Gastroesophageal sphincter (tissue), 4 donors: ENCODE data around the gene KREMEN1. TPM values are rescaled to one million over a fixed set of nuclear protein-coding genes. Genes with fewer than 3 reads are reported as not detected.
A peak's percentile ranks its signal among the peaks of the same experiment; 100 is the strongest.

ENCODE experiments used
- ATAC-seq: fragments of 150-250 bp; one replicate; pipeline ENCODE4 v1.9.1; 2016; ENCODE audit warnings: mild to moderate bottlenecking, moderate library complexity
- H3K27ac ChIP-seq, 4 donors: fragments of 200-600 bp; sonication (generic) in 3 of 4; 1 replicate in 3 of 4; 2 replicates in 1 of 4; pipeline ENCODE4 v1.5.1; 2016 to 2019
- H3K27me3 ChIP-seq: fragments of 200-600 bp; sonication (generic); one replicate; pipeline ENCODE4 v1.5.1; 2019
- H3K36me3 ChIP-seq, 2 donors: fragments of 200-600 bp; sonication (generic); one replicate each; pipeline ENCODE4 v1.5.1; 2019; ENCODE audit warnings: control low read depth in 1 of 2
- H3K4me1 ChIP-seq, 3 donors: fragments of 200-600 bp; sonication (generic); 1 replicate in 2 of 3; 2 replicates in 1 of 3; pipeline ENCODE4 v1.5.1; 2016 to 2019; ENCODE audit warnings: control low read depth in 2 of 3
- H3K4me3 ChIP-seq, 2 donors: fragments of 200-600 bp; sonication (generic); one replicate each; pipeline ENCODE4 v1.5.1; 2019; ENCODE audit warnings: mild to moderate bottlenecking in 1 of 2, moderate library complexity in 1 of 2
- H3K9me3 ChIP-seq, 3 donors: fragments of 200-600 bp; sonication (generic); one replicate each; pipeline ENCODE4 v1.5.1; 2017 to 2019; ENCODE audit warnings: control low read depth in 2 of 3
- CTCF ChIP-seq, 4 experiments: fragments of 200-600 bp in 2 of 4; fragments of 450-650 bp in 2 of 4; sonication (generic) in 1 of 4; IDR thresholded peaks; one replicate each; pipeline ENCODE4 v1.5.1; 2017 to 2019; ENCODE audit warnings: antibody characterized with exemption in 4 of 4, mild to moderate bottlenecking in 2 of 4, moderate library complexity in 2 of 4
- EP300 ChIP-seq: sonication (generic); formaldehyde crosslinking; IDR thresholded peaks from one replicate; pipeline ENCODE4 v1.6.1; 2017; ENCODE audit warnings: antibody characterized with exemption, mild to moderate bottlenecking
- POLR2A ChIP-seq, 2 donors: fragments of 450-650 bp; IDR thresholded peaks; one replicate each; pipeline ENCODE4 v1.6.1; 2017; ENCODE audit warnings: antibody characterized with exemption in 2 of 2, mild to moderate bottlenecking in 2 of 2, moderate library complexity in 1 of 2
- POLR2AphosphoS5 ChIP-seq: sonication (generic); formaldehyde crosslinking; IDR thresholded peaks from one replicate; pipeline ENCODE4 v1.6.1; 2017; ENCODE audit warnings: antibody characterized with exemption
- WGBS, 2 donors: methylation state at CpG; one replicate each; pipeline ENCODE4 v1.1.5; 2018; ENCODE audit warnings: low coverage in 1 of 2; 5-methylcytosine and 5-hydroxymethylcytosine counted together
- total RNA-seq, 4 donors: library from RNA; depleted of rRNA; stranded (reverse); fragments of >200 nt; gene quantifications; one replicate each; pipeline ENCODE4 v1.1.0, GENCODE V29; 2016

The KREMEN1 gene
- total RNA-seq, 4 donors from 2014 or later: 7.5 to 17.4 (median 10.8) TPM

DNA sequence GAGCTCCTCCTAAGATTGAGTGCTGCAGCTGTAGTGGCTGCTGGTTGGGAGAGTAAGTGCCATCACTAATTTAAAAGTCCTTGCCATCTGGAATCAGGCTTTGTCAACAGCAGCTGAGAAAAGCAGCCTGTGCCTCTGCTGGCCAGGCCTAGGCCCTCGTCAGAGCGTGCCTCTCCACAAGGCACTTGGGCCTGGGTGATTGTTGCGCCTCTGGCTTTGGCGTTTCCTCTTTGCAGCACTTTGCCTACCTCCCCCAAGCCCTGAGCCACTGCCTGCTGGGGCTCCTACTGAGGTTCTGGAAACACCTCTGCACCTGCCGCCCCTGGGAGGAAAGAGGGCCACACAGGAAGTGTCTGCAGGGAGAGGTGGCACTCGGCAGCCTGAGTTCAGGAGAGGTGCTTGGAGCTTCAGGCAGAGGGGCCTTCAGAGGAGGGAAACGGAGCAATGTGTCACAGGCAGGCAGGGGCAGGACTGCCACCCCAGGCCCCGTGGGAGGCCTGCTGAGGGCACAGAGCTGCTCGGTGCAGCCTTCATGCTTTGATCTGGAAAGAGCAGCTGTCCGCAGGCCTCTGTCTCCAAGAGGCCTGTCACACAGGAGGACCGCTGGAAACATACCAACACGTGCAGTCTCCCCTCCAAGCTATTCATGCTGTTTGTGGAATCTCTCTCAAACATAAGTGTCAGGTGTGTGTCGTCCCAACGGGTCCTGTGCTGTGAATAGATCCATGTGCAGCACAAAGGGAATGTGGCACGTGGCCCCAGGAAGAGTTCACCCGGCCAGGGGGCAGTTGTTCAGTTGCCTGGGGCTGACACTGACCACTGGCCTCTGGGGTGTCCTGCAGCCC, 71.3 kb downstream of the KREMEN1 start:
- H3K9me3 ChIP-seq: no peaks in the 10 kb centered on the region
- peaks cover 0 to 78% of the 10 kb centered on the region in 2 donors for H3K36me3 ChIP-seq
- H3K27ac ChIP-seq: no peak overlapping the region
- H3K4me3 ChIP-seq: no peak overlapping the region
- no CpG with 5 or more reads among the region's 16 CpGs for WGBS, 2 donors
- no peak for TF ChIP-seq POLR2A (IDR thresholded peaks at IDR 0.05)
- no peak for TF ChIP-seq POLR2AphosphoS5
- no peak for TF ChIP-seq CTCF (IDR thresholded peaks at IDR 0.05)
- H3K4me1 ChIP-seq: peaks cover 0 to 7% (median 0%) of the 10 kb centered on the region in 3 donors
- ATAC-seq: no peak
- no peaks in the 10 kb centered on the region for H3K27me3 ChIP-seq

DNA sequence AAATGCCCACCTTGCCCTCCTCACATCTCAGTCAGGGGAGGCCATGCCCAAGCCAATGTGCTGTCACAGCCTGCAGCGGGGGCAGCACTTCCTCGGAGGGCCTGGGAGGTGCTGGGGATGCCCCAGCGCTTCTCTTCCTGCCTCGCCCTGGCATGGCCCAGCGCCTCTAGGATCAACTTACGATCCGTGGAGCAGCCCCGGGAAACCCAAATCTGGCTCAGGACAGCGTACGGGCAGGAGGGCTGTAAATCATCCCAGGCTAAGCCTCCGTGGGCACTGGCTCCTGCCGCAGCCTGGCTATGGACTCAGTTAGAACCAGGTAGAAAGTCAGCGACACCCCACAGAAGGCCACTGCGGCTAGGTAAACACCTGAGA, 71.9 kb downstream of the KREMEN1 start:
- Histone ChIP-seq H3K4me1 (peaks cover 0 to 5% (median 0%) of the 10 kb centered on the region in 3 donors), H3K27me3 (no peaks in the 10 kb centered on the region), H3K9me3 (no peaks in the 10 kb centered on the region), H3K36me3 (peaks cover 0 to 72% of the 10 kb centered on the region in 2 donors), H3K27ac (no peak overlapping the region), H3K4me3 (no peak overlapping the region)
- ATAC-seq: no peak
- TF ChIP-seq EP300: no peak
- TF ChIP-seq CTCF (IDR thresholded peaks at IDR 0.05): no peak
- no peak for TF ChIP-seq POLR2A (IDR thresholded peaks at IDR 0.05)
- no peak for TF ChIP-seq POLR2AphosphoS5
- WGBS, 2 donors: no CpG with 5 or more reads among the region's 14 CpGs

DNA sequence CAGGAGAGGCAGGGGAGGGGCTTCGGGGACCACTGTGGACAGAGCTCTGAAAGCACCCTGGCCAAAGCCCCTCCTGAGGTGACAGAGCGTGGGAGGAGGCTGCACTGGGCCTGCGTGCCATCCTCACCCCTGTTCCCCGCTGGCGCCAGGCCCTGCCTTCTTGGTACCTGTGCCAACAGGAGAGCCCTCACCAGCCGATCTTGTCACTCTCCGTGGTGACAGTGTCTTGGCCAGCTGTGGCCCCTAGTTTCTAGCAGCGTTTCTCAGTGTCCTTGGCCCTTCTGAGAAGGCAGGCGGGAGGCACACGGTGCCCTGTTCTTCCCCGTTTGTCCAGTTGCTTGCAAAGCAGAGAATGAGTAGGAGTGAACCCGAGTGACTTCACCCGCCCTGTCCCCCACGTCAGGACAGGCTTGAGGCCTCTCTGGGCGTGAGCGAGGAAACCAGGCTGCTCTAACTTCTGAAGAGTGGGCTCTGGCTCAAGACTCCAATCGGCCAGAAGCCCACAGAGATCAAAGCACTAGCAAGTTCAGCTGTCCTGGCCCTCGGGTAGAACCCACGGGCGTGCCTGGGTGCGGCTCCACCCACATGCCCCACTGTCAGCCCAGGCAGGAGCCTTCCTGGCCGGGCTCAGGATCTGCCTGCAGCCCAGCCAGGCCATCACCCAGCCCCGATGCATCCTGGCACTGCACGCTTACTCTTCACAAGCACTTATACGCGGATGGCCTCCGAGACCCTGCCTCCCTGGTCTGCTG, 72.7 kb downstream of the KREMEN1 start:
- H3K27ac ChIP-seq: peak overlapping the region in 1 of 4 donors; percentile 20

DNA sequence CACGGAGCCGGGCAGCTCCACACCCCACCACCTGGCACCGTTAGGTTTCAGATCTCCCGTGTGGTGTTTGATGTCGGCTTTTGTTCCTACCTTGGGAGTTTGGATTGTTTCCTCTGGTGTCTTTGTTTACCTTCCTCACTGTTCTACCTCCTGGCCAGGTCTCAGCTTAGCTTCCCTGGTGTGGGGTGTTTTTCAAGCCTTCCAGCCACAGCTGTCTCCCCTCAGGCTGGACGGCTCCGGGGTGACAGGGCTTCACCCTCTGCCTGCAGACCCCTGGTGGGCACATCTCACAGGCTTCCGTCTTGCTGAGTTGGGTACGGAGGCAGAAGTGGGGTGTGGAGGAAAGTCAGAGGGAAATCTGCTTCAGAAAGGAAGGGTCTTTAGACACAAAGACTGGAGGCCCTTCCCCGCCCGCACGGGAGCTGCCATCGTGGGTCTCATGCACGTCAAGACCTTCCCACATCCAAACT, 73.3 kb downstream of the KREMEN1 start:
- WGBS, 2 donors: 40% methylated on average over 1 of the region's 14 CpGs; no CpG with 5 or more reads in 1 of the 2 donors
- TF ChIP-seq EP300: no peak
- no peaks in the 10 kb centered on the region for H3K27me3 ChIP-seq

More for the DNA sequence above, 72.7 kb downstream of the KREMEN1 start:
- Histone ChIP-seq H3K9me3 (no peaks in the 10 kb centered on the region), H3K4me1 (no peaks in the 10 kb centered on the region), H3K27me3 (no peaks in the 10 kb centered on the region), H3K4me3 (no peak overlapping the region), H3K36me3 (peaks cover 0 to 64% of the 10 kb centered on the region in 2 donors)
- 77 to 94% methylated on average over 5 to 16 of the region's 27 CpGs for whole genome bisulfite sequencing, 2 donors
- ATAC-seq: no peak
- TF ChIP-seq CTCF (IDR thresholded peaks at IDR 0.05) (no peak), POLR2A (IDR thresholded peaks at IDR 0.05) (no peak), EP300 (no peak), POLR2AphosphoS5 (no peak)

GRCh38 chr22:29146771-29147170, 73.9 kb downstream of the KREMEN1 start:
- WGBS, 2 donors: 70 to 90% methylated on average over 4 to 5 of the region's 9 CpGs
- H3K27ac ChIP-seq: no peak overlapping the region
- ATAC-seq: no peak

More for the DNA sequence above, 73.3 kb downstream of the KREMEN1 start:
- no peaks in the 10 kb centered on the region for H3K9me3 ChIP-seq
- no peak for ATAC-seq
- H3K4me3 ChIP-seq: no peak overlapping the region
- H3K36me3 ChIP-seq: peaks cover 0 to 60% of the 10 kb centered on the region in 2 donors
- H3K27ac ChIP-seq: peak overlapping the region in 1 of 4 donors; percentile 20
- H3K4me1 ChIP-seq: no peaks in the 10 kb centered on the region

More at GRCh38 chr22:29146771-29147170, 73.9 kb downstream of the KREMEN1 start:
- no peaks in the 10 kb centered on the region for H3K9me3 ChIP-seq
- H3K4me3 ChIP-seq: no peak overlapping the region
- H3K36me3 ChIP-seq: peaks cover 0 to 53% of the 10 kb centered on the region in 2 donors
- peaks cover 0 to 3% (median 0%) of the 10 kb centered on the region in 3 donors for H3K4me1 ChIP-seq
- TF ChIP-seq EP300: no peak
- TF ChIP-seq POLR2A (IDR thresholded peaks at IDR 0.05): no peak
- TF ChIP-seq CTCF (IDR thresholded peaks at IDR 0.05): no peak
- no peak for TF ChIP-seq POLR2AphosphoS5
- no peaks in the 10 kb centered on the region for H3K27me3 ChIP-seq
